GM19324 (cell line): ENCODE results near the gene PRRC2C.
"Not testable (repeated sequence)": the region's sequence is repeated elsewhere in the genome, so short reads cannot be mapped to it uniquely, and the experiment has no call there.

ENCODE experiments used
- ATAC-seq: cut with Tn5 transposase; IDR thresholded peaks from one replicate; pipeline ENCODE4 v1.9.1; 2021; ENCODE audit warnings: mild to moderate bottlenecking, moderate library complexity; ENCODE audit not compliant: unreplicated experiment, low FRiP score

Gene PRRC2C

DNA sequence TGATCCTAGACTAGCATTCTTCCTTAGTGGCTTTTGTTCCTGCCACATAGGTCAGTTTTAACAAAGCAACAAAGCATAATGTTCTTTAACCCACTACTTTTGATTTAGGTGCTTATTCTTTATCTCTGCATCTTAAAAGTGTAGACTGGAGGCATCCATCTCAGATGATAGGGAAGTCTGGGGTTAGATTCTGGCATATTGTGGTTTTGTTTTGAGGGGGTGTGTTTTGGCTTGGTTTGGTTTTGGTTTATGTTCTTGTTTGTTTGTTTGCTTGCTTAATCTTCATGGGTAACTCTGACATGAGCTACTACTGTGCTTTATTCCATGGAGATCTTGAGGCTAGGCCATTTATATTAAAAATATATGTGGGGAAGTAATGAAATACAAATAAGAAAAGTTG lies 96.4 kb downstream of the PRRC2C start:
- no peak for ATAC-seq

DNA sequence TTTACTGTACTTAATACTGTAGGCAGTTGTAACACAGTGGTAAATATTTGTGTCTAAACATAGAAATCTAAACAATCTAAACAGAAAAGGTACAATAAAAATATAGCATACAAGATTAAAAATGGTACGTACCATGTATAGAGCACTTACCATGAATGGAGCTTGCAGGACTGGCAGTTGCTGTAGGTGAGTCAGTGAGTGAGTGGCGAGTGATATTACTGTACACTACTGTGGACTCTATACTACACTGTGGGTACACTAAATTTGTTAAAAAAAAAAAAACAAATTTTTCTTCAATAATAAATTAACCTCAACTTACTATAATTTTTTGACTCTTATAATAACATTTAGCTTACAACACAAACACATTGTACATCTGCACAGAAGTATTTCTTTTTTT lies 97.3 kb downstream of the PRRC2C start:
- ATAC-seq: no peak

DNA sequence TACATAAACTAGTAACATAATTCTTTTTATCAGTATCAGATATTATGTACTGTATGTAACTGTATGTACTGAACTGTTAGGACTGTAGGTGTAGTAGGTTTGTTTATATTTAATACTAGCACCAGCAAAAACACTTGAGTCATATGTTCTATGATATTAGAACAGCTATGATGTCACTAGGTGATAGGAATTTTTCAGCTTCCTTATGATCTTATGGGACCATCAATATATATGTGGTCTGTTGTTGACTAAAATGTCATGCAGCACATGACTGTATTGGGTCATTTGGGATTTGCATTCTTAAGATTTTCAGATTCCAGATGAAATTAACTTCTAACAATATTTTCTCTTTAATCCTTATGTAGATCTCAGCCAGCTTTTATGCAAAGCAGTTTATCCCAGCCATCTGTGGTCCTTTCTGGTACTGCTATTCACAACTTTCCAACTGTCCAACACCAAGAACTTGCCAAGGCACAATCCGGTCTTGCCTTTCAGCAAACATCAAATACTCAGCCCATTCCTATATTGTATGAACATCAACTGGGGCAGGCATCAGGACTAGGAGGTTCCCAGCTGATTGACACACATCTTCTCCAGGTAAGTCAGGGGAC lies 98.4 kb downstream of the PRRC2C start:
- no peak for ATAC-seq

DNA sequence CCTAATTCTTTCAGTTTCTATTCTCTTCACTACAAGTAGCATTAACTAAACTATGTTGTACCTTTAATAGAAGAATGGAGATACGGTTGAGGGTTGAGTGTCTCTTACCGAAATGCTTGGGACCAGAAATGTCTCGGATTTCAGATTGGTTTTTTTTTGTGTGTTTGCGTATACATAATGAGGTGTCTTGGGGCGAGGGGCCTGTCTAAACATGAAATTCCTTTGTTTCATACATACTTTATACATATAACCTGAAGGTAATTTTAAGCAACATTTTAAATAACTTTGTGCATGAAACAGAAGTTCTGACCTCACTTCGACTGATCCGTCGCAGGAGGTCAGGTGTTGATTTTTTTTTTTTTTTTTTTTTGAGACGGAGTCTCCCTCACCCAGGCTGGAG lies 100.4 kb downstream of the PRRC2C start:
- no peak for ATAC-seq

DNA sequence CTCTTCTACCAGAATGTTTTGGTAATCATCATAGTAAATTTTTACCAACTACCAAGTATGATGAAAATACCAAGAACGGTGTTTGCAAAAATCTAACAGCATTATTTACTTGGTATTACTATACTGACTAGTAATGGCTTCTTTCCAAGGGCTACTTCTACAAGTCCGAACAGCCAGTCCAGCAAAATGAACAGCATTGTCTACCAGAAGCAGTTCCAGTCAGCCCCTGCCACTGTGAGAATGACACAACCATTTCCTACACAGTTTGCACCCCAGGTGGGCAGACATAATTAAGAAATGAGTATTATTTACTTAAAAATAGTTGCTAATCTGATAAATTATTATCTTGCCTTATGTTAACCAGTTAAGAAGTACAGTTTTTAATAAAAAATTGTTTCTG lies 102.9 kb downstream of the PRRC2C start:
- ATAC-seq: no peak

DNA sequence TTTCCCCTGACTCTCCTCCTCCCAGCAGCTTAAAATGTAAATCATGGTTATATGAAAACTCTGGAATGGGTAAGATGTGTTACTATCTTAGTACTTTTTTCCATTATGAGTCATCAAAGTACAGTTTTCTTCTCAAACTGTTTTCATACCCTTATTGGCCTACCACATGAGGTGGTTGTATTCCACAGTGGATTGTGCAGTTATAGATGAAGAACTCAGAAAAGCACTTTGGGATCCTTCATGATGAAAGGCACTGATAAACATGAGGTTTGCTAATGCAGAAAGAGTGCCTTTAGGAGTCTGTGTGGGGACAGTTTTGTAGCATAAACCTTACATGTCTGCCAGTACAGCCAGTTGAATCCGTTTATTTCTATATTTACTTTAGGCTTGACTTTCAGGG lies 104.7 kb downstream of the PRRC2C start:
- ATAC-seq: no peak

DNA sequence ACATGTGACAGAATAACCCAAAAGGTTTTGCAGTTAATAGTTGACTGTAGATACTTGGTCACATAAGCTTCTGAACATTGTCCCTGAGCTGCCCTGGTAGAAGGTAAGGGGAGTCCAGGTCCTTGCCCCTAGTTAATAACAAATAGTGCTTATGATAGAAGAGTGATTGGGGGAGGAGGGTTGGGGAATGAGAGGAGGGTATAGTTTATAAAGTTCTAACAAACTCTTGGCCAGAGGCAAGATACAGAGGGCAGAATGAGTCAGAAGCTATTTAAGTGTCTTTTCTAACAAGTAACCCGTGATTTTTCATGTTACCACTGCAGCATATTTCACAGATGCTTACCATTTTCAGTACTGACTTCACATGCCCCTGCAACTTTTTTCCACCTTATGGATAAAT lies 110.0 kb downstream of the PRRC2C start:
- no peak for ATAC-seq

DNA sequence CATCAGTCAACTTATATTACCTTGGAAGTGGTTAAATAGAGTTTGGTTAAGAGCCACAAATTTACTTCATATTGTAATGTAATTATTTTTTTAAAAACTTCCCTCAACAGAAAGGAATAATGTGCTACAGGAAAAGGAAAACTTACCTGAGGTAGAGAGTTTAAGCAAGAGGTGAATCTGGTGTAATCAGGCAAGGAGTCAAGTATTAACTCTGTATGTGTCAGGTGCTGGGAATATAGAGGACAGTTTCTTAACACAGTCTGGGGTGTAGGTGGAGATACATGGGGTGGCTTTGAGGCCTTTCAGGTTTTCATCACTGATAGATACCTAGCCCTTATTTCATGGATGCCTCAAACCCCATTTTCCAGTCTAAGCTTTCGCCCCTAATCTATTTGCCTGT lies 110.8 kb downstream of the PRRC2C start:
- ATAC-seq: no peak

DNA sequence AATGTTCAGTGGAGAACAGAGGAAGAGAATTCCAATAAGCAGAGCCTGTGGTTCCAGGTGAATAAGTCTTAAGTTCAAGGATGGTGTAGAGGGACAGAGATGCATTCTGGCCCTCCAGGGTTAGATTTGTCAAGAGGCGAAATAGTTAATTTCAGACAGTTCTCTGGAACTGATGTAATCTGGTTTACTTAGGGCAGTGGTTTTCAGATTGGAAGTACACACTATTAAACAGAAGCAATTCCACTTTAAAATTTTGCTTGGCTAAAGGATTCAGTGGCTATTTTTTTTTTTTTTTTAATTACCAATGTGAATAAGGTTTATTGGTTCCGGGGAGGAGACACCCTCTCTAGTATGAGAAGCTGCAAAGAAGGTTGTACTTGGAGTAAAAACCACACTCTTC lies 111.4 kb downstream of the PRRC2C start:
- ATAC-seq: no peak

DNA sequence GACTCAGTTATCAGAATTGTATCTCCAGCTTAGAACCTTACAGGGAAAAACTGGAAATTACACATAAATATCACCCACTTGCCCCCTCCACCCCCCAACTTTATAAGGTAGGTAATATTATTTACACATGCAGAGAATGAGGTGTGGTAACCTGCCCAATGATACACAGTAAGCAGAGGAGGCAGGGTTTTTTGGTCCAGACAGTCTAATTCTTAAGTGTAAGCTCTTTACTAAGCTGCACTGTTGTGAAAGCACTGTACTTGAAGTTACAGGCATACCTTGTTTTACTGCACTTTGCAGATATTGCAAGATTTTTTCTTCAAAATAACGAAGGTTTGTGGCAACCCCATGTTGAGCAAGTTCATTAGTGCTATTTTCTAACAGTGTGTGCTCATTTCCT lies 111.9 kb downstream of the PRRC2C start:
- ATAC-seq: no peak

DNA sequence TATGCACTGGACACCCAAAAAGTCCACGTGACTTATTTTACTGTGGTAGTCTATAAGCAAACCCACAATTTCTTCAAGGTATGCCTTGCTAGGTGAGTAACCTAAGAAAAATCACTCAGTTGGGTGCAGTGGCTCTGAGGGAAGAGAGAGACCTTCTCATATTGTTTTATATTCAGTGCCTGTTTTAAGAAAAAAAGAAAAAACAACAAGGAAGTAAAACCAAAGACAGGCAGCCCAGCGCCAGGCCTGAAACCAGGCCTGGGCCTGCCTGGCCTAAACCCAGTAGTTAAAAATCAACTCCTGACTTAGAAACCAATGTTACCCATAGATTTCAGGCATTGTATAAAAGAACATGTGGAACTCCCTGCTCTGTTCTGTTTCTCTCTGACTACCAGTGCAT lies 115.0 kb downstream of the PRRC2C start:
- ATAC-seq: not testable (repeated sequence)

DNA sequence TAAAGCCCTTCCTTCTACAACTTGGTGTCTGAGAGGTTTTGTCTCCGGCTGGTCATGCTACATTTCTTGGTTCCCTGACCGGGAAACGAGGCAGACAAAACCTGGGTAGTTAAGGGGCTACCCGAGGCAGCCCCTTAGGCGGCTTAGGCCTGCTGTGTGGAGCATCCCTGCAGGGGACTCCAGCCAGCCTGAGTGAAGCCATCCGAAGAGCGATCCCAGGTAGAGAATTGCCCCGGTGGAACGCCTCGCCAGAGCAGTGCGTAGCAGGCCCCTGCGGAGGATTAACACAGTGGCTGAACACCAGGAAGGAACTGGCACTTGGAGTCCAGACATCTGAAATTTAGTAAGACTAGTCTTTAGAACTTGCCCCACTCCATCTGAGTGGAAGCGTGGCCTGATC lies 115.5 kb downstream of the PRRC2C start:
- no peak for ATAC-seq

DNA sequence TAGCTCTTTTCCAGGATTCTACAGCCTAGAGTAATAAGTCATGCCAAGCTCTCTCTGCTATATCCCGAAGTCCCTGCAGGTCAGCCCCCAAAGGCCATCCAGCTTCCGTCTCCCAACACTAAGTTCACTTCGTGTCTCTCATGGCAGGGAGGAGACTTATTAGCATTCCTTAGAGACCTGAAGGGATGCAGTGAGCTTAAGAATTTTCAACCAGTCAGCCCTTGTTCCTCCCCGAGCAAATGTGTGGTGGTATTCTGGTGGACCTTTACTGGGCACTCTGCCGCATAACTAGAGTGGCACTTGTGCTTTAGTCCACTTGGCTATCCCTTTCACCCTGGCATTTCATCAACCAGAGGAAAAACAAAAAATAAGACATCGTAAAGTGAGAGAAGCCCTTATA lies 117.7 kb downstream of the PRRC2C start:
- not testable (repeated sequence) for ATAC-seq

DNA sequence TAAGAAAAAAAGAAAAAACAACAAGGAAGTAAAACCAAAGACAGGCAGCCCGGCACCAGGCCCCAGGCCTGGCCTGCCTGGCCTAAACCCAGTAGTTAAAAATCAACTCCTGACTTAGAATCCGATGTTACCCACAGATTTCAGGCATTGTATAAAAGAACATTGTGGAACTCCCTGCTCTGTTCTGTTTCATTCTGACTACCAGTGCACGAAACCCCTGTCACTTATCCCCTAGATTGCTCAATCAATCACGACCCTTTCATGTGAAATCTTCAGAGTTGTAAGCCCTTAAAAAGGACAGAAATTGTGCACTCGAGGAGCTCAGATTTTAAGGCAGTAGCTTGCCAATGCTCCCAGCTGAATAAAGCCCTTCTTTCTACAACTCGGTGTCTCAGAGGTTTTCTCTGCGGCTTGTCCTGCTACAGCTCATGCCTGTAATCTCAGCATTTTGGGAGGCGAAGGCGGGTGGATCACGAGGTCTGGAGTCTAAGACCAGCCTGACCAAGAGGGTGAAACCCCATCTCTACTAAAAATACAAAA lies 121.1 kb downstream of the PRRC2C start:
- ATAC-seq: peak; percentile 39

DNA sequence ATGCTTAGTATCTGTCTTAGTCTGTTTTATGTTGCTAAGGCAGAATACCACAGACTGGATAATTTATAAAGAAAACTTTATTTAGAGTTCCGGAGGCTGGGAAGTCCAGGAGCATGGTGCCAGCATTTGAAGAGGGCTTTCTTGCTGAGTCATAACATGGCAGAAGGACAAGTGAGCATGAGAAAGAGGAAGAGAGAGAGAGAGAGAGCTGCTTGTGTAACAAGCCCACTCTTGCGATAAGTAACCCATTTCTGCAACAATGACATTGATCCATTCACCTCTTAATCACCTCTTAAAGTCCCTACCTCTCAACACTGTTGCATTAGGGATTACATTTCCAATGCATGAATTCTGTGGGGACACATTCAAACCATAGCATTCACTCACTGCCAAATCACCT lies 125.1 kb downstream of the PRRC2C start:
- ATAC-seq: peak; percentile 38

DNA sequence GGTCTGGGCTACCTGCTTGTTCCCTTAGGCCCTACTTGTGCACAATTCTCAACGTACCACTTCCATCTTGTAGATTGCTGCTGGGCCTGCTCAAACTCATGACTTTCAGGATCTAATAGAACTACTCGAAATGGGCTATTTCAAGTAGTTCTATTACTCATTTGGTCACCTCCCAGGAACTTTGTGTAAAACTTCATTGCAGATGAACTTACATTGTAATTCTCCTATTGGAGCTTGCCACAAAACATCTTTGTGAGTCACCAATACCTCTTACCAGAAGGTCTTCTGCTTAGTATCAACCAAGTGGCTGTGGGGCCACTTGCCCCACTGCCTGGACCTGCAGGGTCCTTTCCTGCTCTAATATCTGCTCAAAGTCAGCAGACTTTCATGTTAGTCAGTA lies 126.0 kb downstream of the PRRC2C start:
- no peak for ATAC-seq

DNA sequence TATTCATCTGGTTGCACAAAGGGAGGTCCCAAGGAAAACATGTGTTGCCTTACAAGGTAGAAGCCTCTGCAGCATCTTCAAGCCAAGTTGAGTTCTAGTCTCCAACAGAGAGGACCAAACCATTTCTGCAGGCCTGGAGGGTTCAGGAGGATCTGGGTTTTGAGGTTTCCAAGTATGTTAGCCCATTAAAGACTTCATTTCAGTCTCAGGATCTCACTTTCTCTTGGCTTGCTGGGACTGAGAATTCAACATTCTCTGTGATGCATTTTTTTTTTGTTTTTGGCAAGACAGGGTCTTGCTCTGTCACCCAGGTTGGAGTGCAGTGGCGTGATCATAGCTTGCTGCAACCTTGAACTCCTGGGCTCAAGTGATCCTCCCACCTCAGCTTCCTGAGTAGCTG lies 128.0 kb downstream of the PRRC2C start:
- ATAC-seq: no peak

DNA sequence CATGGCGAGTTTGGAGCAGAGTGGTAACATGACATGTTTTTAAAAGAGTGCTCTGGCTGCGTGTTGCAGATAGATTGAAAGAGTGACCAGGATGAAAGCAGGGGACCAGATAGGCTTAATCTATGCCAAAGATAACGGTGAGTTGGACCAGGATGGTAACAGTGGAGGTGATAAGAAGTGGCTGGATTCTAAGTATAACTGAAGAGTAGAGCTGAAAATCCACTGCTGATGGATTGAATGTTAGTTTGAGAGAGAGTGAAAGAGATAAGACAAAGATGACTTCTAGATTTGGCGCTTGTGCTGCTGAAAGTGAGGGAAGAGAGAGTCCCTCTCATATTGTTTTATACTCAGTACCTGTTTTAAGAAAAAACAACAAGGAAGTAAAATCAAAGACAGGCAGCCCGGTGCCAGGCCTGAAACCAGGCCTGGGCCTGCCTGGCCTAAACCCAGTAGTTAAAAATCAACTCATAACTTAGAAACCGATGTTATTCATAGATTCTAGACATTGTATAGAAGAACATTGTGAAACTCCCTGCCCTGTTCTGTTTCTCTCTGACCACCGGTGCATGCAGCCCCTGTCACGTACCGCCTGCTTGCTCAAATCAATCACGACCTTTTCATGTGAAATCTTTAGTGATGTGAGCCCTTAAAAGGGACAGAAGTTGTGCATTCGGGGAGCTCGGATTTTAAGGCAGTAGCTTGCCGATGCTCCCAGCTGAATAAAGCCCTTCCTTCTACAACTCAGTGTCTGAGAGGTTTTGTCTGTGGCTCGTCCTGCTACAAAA lies 130.0 kb downstream of the PRRC2C start:
- ATAC-seq: peak; percentile 37

DNA sequence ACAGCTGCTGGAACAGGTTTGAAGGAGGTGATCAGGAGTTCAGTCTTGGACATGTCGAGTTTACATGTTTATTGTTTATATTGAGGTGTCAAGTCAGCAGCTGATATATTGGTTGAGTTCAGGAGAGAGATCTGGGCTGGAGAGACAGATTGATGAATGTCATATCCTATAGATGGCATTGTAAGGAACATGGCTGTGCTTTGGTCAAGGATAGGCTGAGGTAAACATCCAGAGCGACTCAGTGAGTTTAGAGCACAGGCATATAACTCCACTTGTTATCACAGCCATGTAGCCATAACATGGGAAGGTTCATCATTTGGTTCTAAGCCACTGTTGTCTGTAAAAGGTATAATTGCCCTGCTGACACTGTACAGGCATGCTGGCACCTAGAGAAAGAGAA lies 131.3 kb downstream of the PRRC2C start:
- no peak for ATAC-seq

DNA sequence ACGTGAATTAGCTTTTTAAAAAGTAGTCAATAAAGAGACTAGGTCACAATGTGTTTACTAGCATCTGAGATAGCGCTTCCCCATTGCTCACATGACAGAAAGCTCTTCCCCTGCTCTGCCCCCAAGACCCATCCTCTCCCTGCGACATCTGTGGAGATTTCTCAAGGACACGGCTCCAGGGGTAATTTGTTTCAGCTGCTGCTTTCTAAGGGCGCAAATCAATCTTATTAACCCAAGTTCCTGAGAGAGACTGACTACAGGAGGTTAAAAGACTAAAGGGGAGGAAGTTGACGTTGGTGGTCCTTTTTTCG lies 136.8 kb downstream of the PRRC2C start, which contains the start of gene MYOCOS:
MYOCOS (plus strand) TSS at position 92 of the 311 bp plus-strand sequence. CDS start 1,641 bp downstream, outside the sequence.
- ATAC-seq: no peak

DNA sequence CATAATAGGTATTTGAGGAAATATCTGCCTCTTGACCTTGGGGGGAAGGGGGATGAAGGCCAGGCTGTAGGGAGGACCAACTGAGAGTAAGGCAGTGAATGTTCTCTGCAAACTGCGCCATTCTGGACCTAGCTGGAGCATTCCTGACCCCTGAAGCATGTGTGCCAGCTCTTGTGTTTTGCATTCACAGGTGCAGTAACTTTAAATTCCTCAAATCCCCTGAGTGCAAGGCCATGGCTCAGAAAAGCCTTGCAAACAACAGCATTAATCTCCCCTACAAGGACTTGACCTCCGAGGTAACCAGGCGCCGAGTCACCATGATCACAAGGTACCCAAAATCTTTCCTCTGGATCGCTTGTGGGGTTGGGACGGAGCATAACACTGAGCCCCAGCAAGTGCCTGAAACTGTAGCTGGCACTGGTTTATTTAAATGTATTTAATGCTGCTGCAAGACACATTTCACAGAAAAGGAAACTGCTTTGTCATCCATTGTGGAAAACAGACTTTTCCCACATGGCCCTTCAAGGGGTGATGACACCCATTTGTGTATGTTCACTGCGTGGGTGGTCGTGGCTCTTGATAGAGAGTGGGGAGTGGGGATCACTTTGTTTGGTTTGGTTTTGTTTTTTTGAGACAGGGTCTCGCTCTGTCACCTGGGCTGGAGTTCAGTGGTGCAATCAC lies 138.5 kb downstream of the PRRC2C start:
- ATAC-seq: no peak

DNA sequence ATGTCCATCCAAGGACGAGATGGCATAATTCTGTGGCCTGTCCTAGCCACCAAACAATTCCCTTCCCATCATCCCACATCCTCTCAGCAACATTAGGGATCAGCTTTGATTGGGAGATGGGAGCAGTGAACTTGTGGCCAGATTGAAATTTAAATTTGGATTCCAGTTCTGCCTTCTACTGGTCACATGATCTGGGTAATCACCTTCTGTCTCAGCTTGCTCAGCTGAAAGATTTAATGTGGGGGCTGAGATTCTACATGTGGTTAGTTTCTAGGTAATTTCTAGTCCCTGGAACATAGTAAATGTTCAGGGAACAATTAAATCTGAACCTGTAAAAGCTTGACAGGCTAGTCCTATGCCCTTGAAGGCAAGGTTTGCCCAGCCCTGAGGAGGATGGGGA lies 139.9 kb downstream of the PRRC2C start:
- no peak for ATAC-seq
